GM23248 (cell line): Measurements from ENCODE around the gene DOCK6.

Experiments
- EZH2 ChIP-seq: fragments of 200-600 bp; sonication (generic); IDR thresholded peaks from 2 replicates; pipeline ENCODE4 v1.6.1; 2018; ENCODE audit warnings: antibody characterized with exemption, mild to moderate bottlenecking; ENCODE audit not compliant: insufficient read depth, poor library complexity, severe bottlenecking
- EZH2phosphoT487 ChIP-seq: fragments of 200-600 bp; sonication (generic); IDR thresholded peaks from 2 replicates; pipeline ENCODE4 v1.6.1; 2018; ENCODE audit warnings: antibody characterized with exemption, moderate library complexity, mild to moderate bottlenecking, low read depth; ENCODE audit not compliant: insufficient read depth

GRCh38 chr19:11202488-11203193, 59.7 kb downstream of the DOCK6 start:
- no peak for TF ChIP-seq EZH2
- no peak for TF ChIP-seq EZH2phosphoT487
